NCI-H345 (cell line): ENCODE data around the gene FAAH.

ENCODE experiments used
- DNase-seq: peaks from one replicate; lab custom pipeline; 2025; lab: John Stamatoyannopoulos, UW

Gene FAAH

DNA sequence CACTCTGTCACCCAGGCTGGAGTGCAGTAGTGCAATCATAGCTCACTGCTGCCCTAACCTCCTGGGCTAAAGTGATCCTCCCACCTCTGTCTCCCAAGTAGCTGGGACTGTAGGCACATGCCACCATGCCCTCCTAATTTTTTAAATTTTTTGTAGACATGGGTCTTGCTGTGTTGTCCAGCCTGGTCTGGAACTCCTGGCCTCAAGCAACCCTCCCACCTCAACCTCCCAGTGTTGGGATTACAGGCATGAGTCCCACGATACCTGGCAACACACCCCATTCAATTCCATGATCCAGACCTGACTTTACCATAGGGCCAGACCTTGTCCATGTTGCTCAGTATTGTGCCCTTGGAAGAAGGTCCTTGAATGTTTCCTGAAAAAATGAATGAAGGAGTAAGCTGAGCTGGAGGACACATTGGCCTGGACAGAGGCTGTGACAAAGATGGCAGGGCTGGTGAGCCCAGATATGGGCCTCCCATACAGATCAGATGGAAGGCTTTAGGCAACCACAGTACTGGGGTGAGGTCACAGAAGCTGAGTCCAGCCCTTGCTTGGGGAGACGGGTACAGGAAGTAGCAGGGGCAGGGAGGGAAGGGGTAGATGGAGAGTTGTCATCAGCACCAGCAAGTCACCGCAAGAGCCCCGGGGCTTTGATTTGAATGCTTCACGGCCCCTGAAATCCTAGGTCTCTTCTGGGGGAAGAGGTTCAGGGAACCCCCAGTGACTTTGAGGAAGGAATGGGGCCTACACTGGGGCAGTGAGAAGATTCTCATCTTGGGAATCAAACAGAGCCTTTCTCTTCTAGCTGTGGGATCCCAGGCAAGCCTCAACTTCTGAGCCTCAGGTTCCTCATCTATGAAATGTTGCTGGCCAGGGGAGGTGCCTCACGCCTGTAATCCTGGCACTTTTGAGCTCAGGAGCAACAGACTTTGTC is 55.4 kb downstream of the FAAH start:
- no peak for DNase-seq

GRCh38 chr1:46450160-46450517 is 56.0 kb downstream of the FAAH start:
- DNase-seq, result no peak

- no peak for DNase-seq
These were observed 58.1 kb downstream of the FAAH start for GRCh38 chr1:46451948-46452930.

DNA sequence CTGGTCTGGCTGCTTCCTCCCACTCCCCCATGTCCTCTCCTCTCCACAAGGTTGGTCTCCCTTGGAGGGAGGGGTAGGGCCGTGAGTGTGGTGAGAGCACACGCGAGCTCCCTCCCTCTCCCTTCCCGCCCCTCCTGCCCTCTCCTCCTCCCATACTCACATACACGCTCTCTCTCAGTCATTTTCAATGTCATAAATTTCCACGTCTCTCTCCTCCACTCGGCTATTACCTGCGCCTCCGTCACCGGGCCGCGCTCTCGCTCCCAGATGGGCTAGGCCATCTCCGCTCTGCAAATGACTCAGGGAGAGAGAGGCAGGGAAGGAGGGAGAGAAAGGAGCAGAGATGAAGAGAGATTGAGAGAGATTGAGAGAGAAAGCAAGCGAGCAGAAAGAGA is 58.8 kb downstream of the FAAH start:
- DNase-seq, result no peak

- no peak for DNase-seq
These were observed 59.3 kb downstream of the FAAH start for GRCh38 chr1:46453449-46453848.

- DNase-seq, result no peak
These were observed 61.8 kb downstream of the FAAH start for GRCh38 chr1:46455951-46456350.

- DNase-seq, result no peak
These were observed 62.4 kb downstream of the FAAH start for GRCh38 chr1:46456411-46456963.

- DNase-seq, result no peak
These were observed 63.1 kb downstream of the FAAH start for GRCh38 chr1:46457178-46457577.

DNA sequence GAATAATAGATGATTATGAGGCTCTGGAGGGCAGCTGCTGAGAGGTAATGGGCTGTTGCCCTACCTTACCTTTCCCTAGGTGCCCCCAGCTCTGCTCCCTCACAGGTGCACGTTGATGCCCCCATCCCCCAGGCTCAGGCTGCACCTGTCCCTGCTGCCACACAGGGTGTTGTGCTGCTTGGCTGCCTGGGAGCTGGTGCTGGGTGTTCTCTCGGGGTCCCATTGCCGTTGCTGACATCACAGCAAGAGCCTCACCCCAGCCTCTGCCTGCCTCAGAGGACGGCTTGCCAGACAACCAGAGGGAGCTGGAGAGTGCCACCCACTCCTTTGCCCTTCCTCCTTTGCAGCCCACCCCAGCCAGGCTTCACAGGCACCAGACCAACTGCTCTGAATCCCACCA is 64.1 kb downstream of the FAAH start:
- DNase-seq, result no peak

- DNase-seq, result no peak
These were observed 64.7 kb downstream of the FAAH start for GRCh38 chr1:46458846-46459245.

GRCh38 chr1:46459315-46459714 is 65.2 kb downstream of the FAAH start:
- DNase-seq, result no peak

GRCh38 chr1:46461017-46461808 is 67.1 kb downstream of the FAAH start:
- DNase-seq, result no peak

GRCh38 chr1:46461809-46462448 is 67.8 kb downstream of the FAAH start:
- DNase-seq, result no peak
